ENCODE data around the gene ADH1C.

DNA sequence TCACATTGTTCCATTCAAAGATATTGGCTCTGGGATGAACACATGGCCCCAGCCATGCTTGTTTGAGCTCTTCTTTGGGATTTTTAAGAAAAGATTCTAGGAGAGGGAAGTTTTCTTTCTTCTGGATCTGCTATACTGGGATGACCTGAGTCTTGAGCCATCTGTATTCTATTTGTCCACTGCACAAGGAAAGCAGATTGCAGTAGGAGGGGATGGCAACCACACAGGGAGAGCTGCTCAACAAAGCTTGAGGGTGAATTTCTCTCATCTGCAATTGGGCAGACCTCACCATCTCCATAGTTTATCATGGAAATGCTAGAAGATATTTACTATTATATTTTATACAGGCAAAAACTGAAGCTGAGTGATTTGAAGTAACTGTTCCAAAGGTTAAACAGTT is 48.3 kb upstream of the ADH1C start:
- TF ChIP-seq, protein P1, sequence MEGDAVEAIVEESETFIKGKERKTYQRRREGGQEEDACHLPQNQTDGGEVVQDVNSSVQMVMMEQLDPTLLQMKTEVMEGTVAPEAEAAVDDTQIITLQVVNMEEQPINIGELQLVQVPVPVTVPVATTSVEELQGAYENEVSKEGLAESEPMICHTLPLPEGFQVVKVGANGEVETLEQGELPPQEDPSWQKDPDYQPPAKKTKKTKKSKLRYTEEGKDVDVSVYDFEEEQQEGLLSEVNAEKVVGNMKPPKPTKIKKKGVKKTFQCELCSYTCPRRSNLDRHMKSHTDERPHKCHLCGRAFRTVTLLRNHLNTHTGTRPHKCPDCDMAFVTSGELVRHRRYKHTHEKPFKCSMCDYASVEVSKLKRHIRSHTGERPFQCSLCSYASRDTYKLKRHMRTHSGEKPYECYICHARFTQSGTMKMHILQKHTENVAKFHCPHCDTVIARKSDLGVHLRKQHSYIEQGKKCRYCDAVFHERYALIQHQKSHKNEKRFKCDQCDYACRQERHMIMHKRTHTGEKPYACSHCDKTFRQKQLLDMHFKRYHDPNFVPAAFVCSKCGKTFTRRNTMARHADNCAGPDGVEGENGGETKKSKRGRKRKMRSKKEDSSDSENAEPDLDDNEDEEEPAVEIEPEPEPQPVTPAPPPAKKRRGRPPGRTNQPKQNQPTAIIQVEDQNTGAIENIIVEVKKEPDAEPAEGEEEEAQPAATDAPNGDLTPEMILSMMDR (IDR thresholded peaks at IDR 0.05), result no peak
- no peak for TF ChIP-seq POLR2A (IDR thresholded peaks at IDR 0.05)

All from lower leg skin (tissue), 3 donors.